HG03469 (cell line): ENCODE results near the gene CISD3.

Experiments
- ATAC-seq: cut with Tn5 transposase; IDR thresholded peaks from one replicate; pipeline ENCODE4 v1.9.1; 2021; ENCODE audit warnings: mild to moderate bottlenecking, moderate library complexity, moderate number of reproducible peaks; ENCODE audit not compliant: unreplicated experiment

The CISD3 gene

GRCh38 chr17:38729886-38730525 is at the start of gene CISD3:
TSS of gene CISD3 (plus strand) at chr17:38730341. CDS start at chr17:38730359, 18 bp downstream.
- peak; percentile 49 for ATAC-seq

GRCh38 chr17:38681096-38681495 is 49.0 kb upstream of the CISD3 start:
- no peak for ATAC-seq

- no peak for ATAC-seq
Observed at GRCh38 chr17:38685491-38685890, 44.6 kb upstream of the CISD3 start.

- no peak for ATAC-seq
Observed at GRCh38 chr17:38687286-38687685, 42.9 kb upstream of the CISD3 start.

- no peak for ATAC-seq
Observed at GRCh38 chr17:38690386-38690785, 39.8 kb upstream of the CISD3 start.

- no peak for ATAC-seq
Observed at GRCh38 chr17:38691154-38691553, 39.0 kb upstream of the CISD3 start.

GRCh38 chr17:38693700-38694329 is 36.3 kb upstream of the CISD3 start:
- no peak for ATAC-seq

GRCh38 chr17:38697061-38697820 is 32.9 kb upstream of the CISD3 start:
- no peak for ATAC-seq

GRCh38 chr17:38698760-38699159 is 31.4 kb upstream of the CISD3 start:
- no peak for ATAC-seq

- ATAC-seq, result no peak
Observed at GRCh38 chr17:38701504-38702165, 28.5 kb upstream of the CISD3 start.

- ATAC-seq, result no peak
Observed at GRCh38 chr17:38702166-38702915, 27.8 kb upstream of the CISD3 start.

GRCh38 chr17:38702916-38703741 is 27.0 kb upstream of the CISD3 start:
- no peak for ATAC-seq

- ATAC-seq, result no peak
Observed at GRCh38 chr17:38703742-38704605, 26.2 kb upstream of the CISD3 start.

- ATAC-seq, result no peak
Observed at GRCh38 chr17:38704606-38705522, 25.3 kb upstream of the CISD3 start, which contains the start of gene MLLT6. TSS of gene MLLT6 (plus strand) at chr17:38705273. CDS start at chr17:38705633, 360 bp downstream.

GRCh38 chr17:38705523-38705802 is 24.7 kb upstream of the CISD3 start:
- ATAC-seq, result no peak

- ATAC-seq, result no peak
Observed at GRCh38 chr17:38705803-38706504, 24.2 kb upstream of the CISD3 start.

- no peak for ATAC-seq
Observed at GRCh38 chr17:38706505-38707216, 23.5 kb upstream of the CISD3 start.
